ENCODE data around the gene MEX3A. TPM values are rescaled to one million over a fixed set of nuclear protein-coding genes. Genes with fewer than 3 reads are reported as not detected.

MEX3A gene
- total RNA-seq, 1 experiment from 2014 or later = 79.1 TPM

GRCh38 chr1:156090138-156090839 lies 8.0 kb upstream of the MEX3A start (continued):
- TF ChIP-seq ZNF317 (CRISPR knock-in tag; IDR thresholded peaks at IDR 0.05; ENCODE audit: borderline replicate concordance, low read depth) = no peak
- TF ChIP-seq ZMAT4 (CRISPR knock-in tag; IDR thresholded peaks at IDR 0.05) = no peak
- no peak for TF ChIP-seq OVOL2 (CRISPR knock-in tag; IDR thresholded peaks at IDR 0.05; ENCODE audit: borderline replicate concordance)

GRCh38 chr1:156089704-156090103 lies 7.4 kb upstream of the MEX3A start:
- Mint-ChIP-seq H3K4me3 (no peak overlapping the region), H3K9me3 (no peaks in the 10 kb centered on the region), H3K27me3 (ENCODE audit: low read depth) (no peaks in the 10 kb centered on the region), H3K27ac (no peak overlapping the region), H3K36me3 (peaks cover 8% of the 10 kb centered on the region), H3K4me1 (peaks cover 34% of the 10 kb centered on the region)
- CTCF ChIA-PET = interaction anchor here (0.6 to 29.6 kb wide), 10 partner anchors 9 to 296 kb away, joined by 3 to 1176 read pairs (median 4); partner anchors contain the start of genes ARHGEF2 and LMNA
- DNase-seq (ENCODE audit: low spot score) (no peak), ATAC-seq (no peak)
- POLR2A ChIA-PET = no interaction called here
- TF ChIP-seq KAT7 (CRISPR knock-in tag; IDR thresholded peaks at IDR 0.05; ENCODE audit: borderline replicate concordance) (no peak), ZNF671 (CRISPR knock-in tag; IDR thresholded peaks at IDR 0.05) (no peak), RORB (CRISPR knock-in tag; IDR thresholded peaks at IDR 0.05) (no peak), JAZF1 (CRISPR knock-in tag; IDR thresholded peaks at IDR 0.05) (no peak), SMAD4 (CRISPR knock-in tag; IDR thresholded peaks at IDR 0.05) (no peak), IRF2 (CRISPR knock-in tag; IDR thresholded peaks at IDR 0.05; ENCODE audit: borderline replicate concordance, low read depth) (no peak), NFE2L1 (CRISPR knock-in tag; IDR thresholded peaks at IDR 0.05) (no peak), ZNF512 (CRISPR knock-in tag; IDR thresholded peaks at IDR 0.05; ENCODE audit: borderline replicate concordance) (no peak), PRDM15 (CRISPR knock-in tag; IDR thresholded peaks at IDR 0.05) (no peak), ZMAT4 (CRISPR knock-in tag; IDR thresholded peaks at IDR 0.05) (no peak), ZNF532 (CRISPR knock-in tag; IDR thresholded peaks at IDR 0.05; ENCODE audit: borderline replicate concordance) (no peak), PREB (CRISPR knock-in tag; IDR thresholded peaks at IDR 0.05; ENCODE audit: borderline replicate concordance) (no peak), PRRX2 (CRISPR knock-in tag; IDR thresholded peaks at IDR 0.05) (no peak)

Data from WTC11 (cell line).